Tibial nerve (tissue), 4 donors: Measurements from ENCODE around the gene TESK1.

ENCODE experiments used
- EP300 ChIP-seq, 2 donors: sonication (generic); formaldehyde crosslinking; IDR thresholded peaks; one replicate each; pipeline ENCODE4 v1.6.1; 2017; ENCODE audit warnings: antibody characterized with exemption in 2 of 2, mild to moderate bottlenecking in 1 of 2
- POLR2A ChIP-seq, 2 donors: fragments of 450-650 bp; IDR thresholded peaks; one replicate each; pipeline ENCODE4 v1.6.1; 2017; ENCODE audit warnings: antibody characterized with exemption in 2 of 2, mild to moderate bottlenecking in 2 of 2, moderate library complexity in 2 of 2
- TF ChIP-seq, protein P1 (sequence below), 5 experiments: fragments of 200-600 bp in 3 of 5; fragments of 450-650 bp in 2 of 5; sonication (generic) in 3 of 5; IDR thresholded peaks; one replicate each; pipeline ENCODE4 v1.5.1; 2016 to 2019; ENCODE audit warnings: antibody characterized with exemption in 5 of 5, mild to moderate bottlenecking in 3 of 5, moderate library complexity in 2 of 5

GRCh38 chr9:35569206-35569605 is 35.9 kb upstream of the TESK1 start:
- TF ChIP-seq, protein P1, sequence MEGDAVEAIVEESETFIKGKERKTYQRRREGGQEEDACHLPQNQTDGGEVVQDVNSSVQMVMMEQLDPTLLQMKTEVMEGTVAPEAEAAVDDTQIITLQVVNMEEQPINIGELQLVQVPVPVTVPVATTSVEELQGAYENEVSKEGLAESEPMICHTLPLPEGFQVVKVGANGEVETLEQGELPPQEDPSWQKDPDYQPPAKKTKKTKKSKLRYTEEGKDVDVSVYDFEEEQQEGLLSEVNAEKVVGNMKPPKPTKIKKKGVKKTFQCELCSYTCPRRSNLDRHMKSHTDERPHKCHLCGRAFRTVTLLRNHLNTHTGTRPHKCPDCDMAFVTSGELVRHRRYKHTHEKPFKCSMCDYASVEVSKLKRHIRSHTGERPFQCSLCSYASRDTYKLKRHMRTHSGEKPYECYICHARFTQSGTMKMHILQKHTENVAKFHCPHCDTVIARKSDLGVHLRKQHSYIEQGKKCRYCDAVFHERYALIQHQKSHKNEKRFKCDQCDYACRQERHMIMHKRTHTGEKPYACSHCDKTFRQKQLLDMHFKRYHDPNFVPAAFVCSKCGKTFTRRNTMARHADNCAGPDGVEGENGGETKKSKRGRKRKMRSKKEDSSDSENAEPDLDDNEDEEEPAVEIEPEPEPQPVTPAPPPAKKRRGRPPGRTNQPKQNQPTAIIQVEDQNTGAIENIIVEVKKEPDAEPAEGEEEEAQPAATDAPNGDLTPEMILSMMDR (IDR thresholded peaks at IDR 0.05), result no peak
- no peak for TF ChIP-seq POLR2A (IDR thresholded peaks at IDR 0.05)
- TF ChIP-seq EP300 (IDR thresholded peaks at IDR 0.05), result no peak
